ENCODE measurements around the gene ASB3.

GRCh38 chr2:53636109-53636508 lies 150.6 kb downstream of the ASB3 start:
- TF ChIP-seq CTCF (IDR thresholded peaks at IDR 0.05) (no peak), SIN3A (IDR thresholded peaks at IDR 0.05; ENCODE audit: borderline replicate concordance, insufficient read depth, low read depth, low read length) (no peak), TCF7L2 (IDR thresholded peaks at IDR 0.05; ENCODE audit: low read depth, low read length) (no peak), POLR2AphosphoS5 (IDR thresholded peaks at IDR 0.05; ENCODE audit: low read depth, low read length) (no peak), REST (IDR thresholded peaks at IDR 0.05; ENCODE audit: insufficient read depth in 1 of 2, low read depth in 2 of 2, low read length in 1 of 2) (no peak)

All from Panc1 (cell line).